GM12878 (cell line): ENCODE results near the gene NOC2L. TPM values are rescaled to one million over a fixed set of nuclear protein-coding genes. Genes with fewer than 3 reads are reported as not detected.
A peak's percentile ranks its signal among the peaks of the same experiment; 100 is the strongest.

Experiments
- ATAC-seq: fragments of 200-7000 bp; cut with Tn5 transposase; 3 replicates; pipeline ENCODE4 v1.9.1; 2020; ENCODE audit warnings: mild to moderate bottlenecking, moderate library complexity
- BruUV-seq: library from RNA; stranded (reverse); fragments of 400-500 nt; replicated peaks from 2 replicates; lab custom pipeline; 2021; lab: Mats Ljungman, UMichigan
- CTCF ChIA-PET: fragments of 300-600 bp; sonication (Branson Sonifier 250); formaldehyde crosslinking; extraction: SDS; loops from one replicate; lab custom pipeline; 2021; ENCODE audit warnings: inconsistent platforms; lab: Yijun Ruan, JAX
- POLR2A ChIA-PET: fragments of 350-600 bp; formaldehyde crosslinking; extraction: SDS; loops from one replicate; lab custom pipeline; 2021; ENCODE audit warnings: inconsistent platforms; lab: Charles Lee
- RAD21 ChIA-PET: fragments of 300-600 bp; sonication (Branson Sonifier 250); formaldehyde crosslinking; loops from one replicate; lab custom pipeline; 2023; ENCODE audit warnings: antibody characterized with exemption; ENCODE audit not compliant: unreplicated experiment; lab: Charles Lee
- SMC1A ChIA-PET: fragments of 300-600 bp; sonication (Branson Sonifier 250); formaldehyde crosslinking; loops from one replicate; lab custom pipeline; 2023; ENCODE audit not compliant: unreplicated experiment, uncharacterized antibody; lab: Charles Lee
- DNase-seq: peaks from one replicate; pipeline ENCODE4 v3.0.0-alpha.2; 2011; ENCODE audit warnings: low read depth, low spot score
- FAIRE-seq: peaks from 3 replicates; lab custom pipeline; 2011; peaks lifted over from hg19 to GRCh38; lab: Jason Lieb, UNC
- H2AFZ ChIP-seq: 2 replicates; pipeline ENCODE4 v1.6.0; 2011; ENCODE audit warnings: low read depth, low read length, control low read depth; ENCODE audit not compliant: control insufficient read depth
- H3K27ac ChIP-seq: 2 replicates; pipeline ENCODE4 v1.5.1; 2011; ENCODE audit warnings: control low read depth; ENCODE audit not compliant: control insufficient read depth, insufficient read depth
- H3K27me3 ChIP-seq, 2 experiments: replicated peaks in 1 of 2; 2 replicates each; pipeline versions ENCODE4 v1.6.0 to v1.6.1; 2011; ENCODE audit warnings: low read length in 1 of 2; ENCODE audit not compliant: control insufficient read depth in 2 of 2, insufficient read depth in 2 of 2
- H3K36me3 ChIP-seq, 2 experiments: 2 replicates each; pipeline ENCODE4 v1.5.1; 2011; ENCODE audit warnings: low read length in 1 of 2; ENCODE audit not compliant: control insufficient read depth in 2 of 2, insufficient read depth in 2 of 2
- H3K4me1 ChIP-seq: 2 replicates; pipeline ENCODE4 v1.6.1; 2011; ENCODE audit warnings: mild to moderate bottlenecking, low read length, moderate library complexity, mixed read lengths; ENCODE audit not compliant: control insufficient read depth, insufficient read depth
- H3K4me2 ChIP-seq: 2 replicates; pipeline ENCODE4 v1.6.0; 2011; ENCODE audit warnings: control low read depth; ENCODE audit not compliant: control insufficient read depth, insufficient read depth
- H3K4me3 ChIP-seq: fragments of 200-600 bp; sonication (generic); 2 replicates; pipeline ENCODE4 v1.5.1; 2016
- H3K79me2 ChIP-seq: 2 replicates; pipeline ENCODE4 v1.6.0; 2011; ENCODE audit warnings: low read length; ENCODE audit not compliant: control insufficient read depth, insufficient read depth
- H3K9ac ChIP-seq: 2 replicates; pipeline ENCODE4 v1.8.0; 2011; ENCODE audit warnings: low read length, control low read depth, mixed read lengths; ENCODE audit not compliant: control insufficient read depth, insufficient read depth
- H3K9me3 ChIP-seq: replicated peaks from 3 replicates; pipeline ENCODE4 v1.5.1; 2011; ENCODE audit warnings: mild to moderate bottlenecking, low read length; ENCODE audit not compliant: control insufficient read depth, insufficient read depth
- H4K20me1 ChIP-seq: 2 replicates; pipeline ENCODE4 v1.6.0; 2011; ENCODE audit not compliant: control insufficient read depth, insufficient read depth
- EGR1 ChIP-seq, 2 experiments: IDR thresholded peaks; 1 replicate in 1 of 2; 2 replicates in 1 of 2; pipeline ENCODE4 v1.6.1; 2011 to 2012; ENCODE audit warnings: low read depth in 2 of 2, low read length in 2 of 2, borderline replicate concordance in 1 of 2, mild to moderate bottlenecking in 1 of 2, moderate library complexity in 1 of 2
- HDAC6 ChIP-seq: fragments of 200-600 bp; sonication (generic); IDR thresholded peaks from one replicate; pipeline ENCODE4 v1.8.0; 2017; ENCODE audit warnings: antibody characterized with exemption; ENCODE audit not compliant: unreplicated experiment
- IRF5 ChIP-seq: fragments of 450-650 bp; IDR thresholded peaks from 2 replicates; pipeline ENCODE4 v1.6.1; 2017; ENCODE audit warnings: borderline replicate concordance
- LARP7 ChIP-seq: fragments of 450-650 bp; IDR thresholded peaks from 2 replicates; pipeline ENCODE4 v1.6.1; 2017; ENCODE audit warnings: mild to moderate bottlenecking
- NFYA ChIP-seq: IDR thresholded peaks from 2 replicates; pipeline ENCODE4 v1.6.1; 2011; ENCODE audit warnings: low read depth, mild to moderate bottlenecking, low read length, improper control_type of control experiment, borderline replicate concordance
- NFYB ChIP-seq: IDR thresholded peaks from 2 replicates; pipeline ENCODE4 v1.6.1; 2011; ENCODE audit warnings: low read depth, mild to moderate bottlenecking, low read length, improper control_type of control experiment, moderate library complexity; ENCODE audit not compliant: insufficient read depth
- NR2C1 ChIP-seq: fragments of 450-650 bp; IDR thresholded peaks from 2 replicates; pipeline ENCODE4 v1.6.1; 2017; ENCODE audit warnings: antibody characterized with exemption, mild to moderate bottlenecking, moderate library complexity
- NR2F1 ChIP-seq: fragments of 450-650 bp; conservative IDR thresholded peaks from 2 replicates; pipeline ENCODE4 v1.6.1; 2017; ENCODE audit warnings: mild to moderate bottlenecking
- POLR2A ChIP-seq: IDR thresholded peaks from 2 replicates; pipeline ENCODE4 v1.6.1; 2011; ENCODE audit warnings: low read depth, mild to moderate bottlenecking, low read length
- POLR2AphosphoS5 ChIP-seq: IDR thresholded peaks from 2 replicates; pipeline ENCODE4 v1.6.1; 2011; ENCODE audit warnings: mild to moderate bottlenecking, low read length, inconsistent platforms
- RAD21 ChIP-seq: IDR thresholded peaks from 2 replicates; pipeline ENCODE4 v1.6.1; 2011; ENCODE audit warnings: mild to moderate bottlenecking, low read depth, low read length, moderate library complexity; ENCODE audit not compliant: insufficient read depth
- ZNF217 ChIP-seq: fragments of 450-650 bp; IDR thresholded peaks from 2 replicates; pipeline ENCODE4 v1.6.1; 2017; ENCODE audit warnings: antibody characterized with exemption, mild to moderate bottlenecking
- ZNF384 ChIP-seq: IDR thresholded peaks from 2 replicates; pipeline ENCODE4 v1.6.1; 2012; ENCODE audit warnings: low read depth, mild to moderate bottlenecking, low read length, improper control_type of control experiment, borderline replicate concordance
- WGBS: methylation state at CpG from one replicate; pipeline ENCODE4 v1.1.6; 2016; ENCODE audit warnings: low lambda C conversion rate; ENCODE audit not compliant: insufficient replicate concordance, insufficient coverage; ENCODE audit errors: missing lambda C conversion rate; 5-methylcytosine and 5-hydroxymethylcytosine counted together
- in situ Hi-C: fragments of 300-500 bp; cut with MboI; formaldehyde crosslinking; loops from 9 replicates; pipeline ENCODE4 v1.14.3; 2018; ENCODE audit warnings: mixed read lengths
- intact Hi-C: fragments of 100-400 bp; cut with micrococcal nuclease; formaldehyde crosslinking; loops from one replicate; pipeline ENCODE4 v1.14.2; 2022; ENCODE audit not compliant: unreplicated experiment
- polyA plus RNA-seq, 11 experiments: library from polyadenylated mRNA; depleted of rRNA in 4 of 11; unstranded in 6 of 11; stranded (reverse) in 5 of 11; fragments of >200 nt; fragmentation: Nextera tagmentation in 4 of 11; fragmentation: Illumina TruSeq in 1 of 11; extraction: Ambion mirVana in 4 of 11; extraction: Trizol in 1 of 11; gene quantifications; 1 replicate in 1 of 11; 2 replicates in 10 of 11; pipeline versions ENCODE4 v1.2.1 to v1.2.3, GENCODE V29; 2011 to 2016; ENCODE audit warnings: inconsistent platforms in 2 of 11, missing spikeins in 2 of 11, low read depth in 1 of 11
- total RNA-seq, 4 experiments: library from RNA; depleted of rRNA in 3 of 4; stranded (reverse); fragments of >200 nt in 3 of 4; fragmentation: Illumina TruSeq in 1 of 4; extraction: Trizol in 1 of 4; gene quantifications; 2 replicates each; pipeline versions ENCODE4 v1.2.1 to v1.2.3, GENCODE V29; 2013 to 2021
- TF ChIP-seq, protein P1 (sequence below): fragments of 150-350 bp; IDR thresholded peaks from 2 replicates; pipeline ENCODE4 v1.6.1; 2016; ENCODE audit warnings: low read depth, low read length
- TF ChIP-seq, protein P2 (sequence below): fragments of 150-350 bp; IDR thresholded peaks from 2 replicates; pipeline ENCODE4 v1.6.1; 2014; ENCODE audit warnings: mild to moderate bottlenecking, low read depth, low read length

NOC2L gene
- total and polyA plus RNA-seq, 10 of the 15 experiments (the other 5 are each of a cell fraction or from before 2014, with no cell fraction given): 1.3 to 171 (median 64.3) TPM

GRCh38 chr1:923131-923990, 35.7 kb downstream of the NOC2L start, which contains the start of gene SAMD11 (continued):
- TF ChIP-seq ZNF384: no peak
- no peak for TF ChIP-seq NR2C1
- TF ChIP-seq HDAC6: peak; percentile 55
- no peak for TF ChIP-seq RAD21
- TF ChIP-seq NFYB: no peak
- TF ChIP-seq POLR2AphosphoS5: no peak

- in situ Hi-C loops: no loop called here
- Histone ChIP-seq H3K4me3 (no peak overlapping the region), H3K9ac (no peak overlapping the region), H3K27ac (no peak overlapping the region), H3K4me1 (no peaks in the 10 kb centered on the region), H3K4me2 (no peak overlapping the region), H3K9me3 (no peaks in the 10 kb centered on the region), H3K36me3 (no peaks in the 10 kb centered on the region), H2AFZ (no peak overlapping the region), H4K20me1 (no peaks in the 10 kb centered on the region; the same call in none of the 2 replicates), H3K79me2 (no peaks in the 10 kb centered on the region), H3K27me3 (peaks cover 14 to 20% of the 10 kb centered on the region in 2 experiments)
- RAD21 ChIA-PET: no interaction called here
- SMC1A ChIA-PET: no interaction called here
- CTCF ChIA-PET: interaction anchor here (1.3 kb wide), 1 partner anchor 17 kb away, joined by 3 read pairs; no protein-coding TSS in a partner anchor
- WGBS: 17% methylated on average over 38 of the region's 38 CpGs
- ATAC-seq (peak; percentile 75), FAIRE-seq (no peak), DNase-seq (no peak)
- BruUV-seq: no TSS peak
- POLR2A ChIA-PET: no interaction called here
- intact Hi-C loops: no loop called here
- TF ChIP-seq, protein P1, sequence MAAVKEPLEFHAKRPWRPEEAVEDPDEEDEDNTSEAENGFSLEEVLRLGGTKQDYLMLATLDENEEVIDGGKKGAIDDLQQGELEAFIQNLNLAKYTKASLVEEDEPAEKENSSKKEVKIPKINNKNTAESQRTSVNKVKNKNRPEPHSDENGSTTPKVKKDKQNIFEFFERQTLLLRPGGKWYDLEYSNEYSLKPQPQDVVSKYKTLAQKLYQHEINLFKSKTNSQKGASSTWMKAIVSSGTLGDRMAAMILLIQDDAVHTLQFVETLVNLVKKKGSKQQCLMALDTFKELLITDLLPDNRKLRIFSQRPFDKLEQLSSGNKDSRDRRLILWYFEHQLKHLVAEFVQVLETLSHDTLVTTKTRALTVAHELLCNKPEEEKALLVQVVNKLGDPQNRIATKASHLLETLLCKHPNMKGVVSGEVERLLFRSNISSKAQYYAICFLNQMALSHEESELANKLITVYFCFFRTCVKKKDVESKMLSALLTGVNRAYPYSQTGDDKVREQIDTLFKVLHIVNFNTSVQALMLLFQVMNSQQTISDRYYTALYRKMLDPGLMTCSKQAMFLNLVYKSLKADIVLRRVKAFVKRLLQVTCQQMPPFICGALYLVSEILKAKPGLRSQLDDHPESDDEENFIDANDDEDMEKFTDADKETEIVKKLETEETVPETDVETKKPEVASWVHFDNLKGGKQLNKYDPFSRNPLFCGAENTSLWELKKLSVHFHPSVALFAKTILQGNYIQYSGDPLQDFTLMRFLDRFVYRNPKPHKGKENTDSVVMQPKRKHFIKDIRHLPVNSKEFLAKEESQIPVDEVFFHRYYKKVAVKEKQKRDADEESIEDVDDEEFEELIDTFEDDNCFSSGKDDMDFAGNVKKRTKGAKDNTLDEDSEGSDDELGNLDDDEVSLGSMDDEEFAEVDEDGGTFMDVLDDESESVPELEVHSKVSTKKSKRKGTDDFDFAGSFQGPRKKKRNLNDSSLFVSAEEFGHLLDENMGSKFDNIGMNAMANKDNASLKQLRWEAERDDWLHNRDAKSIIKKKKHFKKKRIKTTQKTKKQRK: no peak
- TF ChIP-seq EGR1 (IDR thresholded peaks at IDR 0.05; ENCODE audit: borderline replicate concordance in 1 of 2, low read depth in 2 of 2, low read length in 2 of 2): 0 out of 3 replicates have a peak, but pooled peaks of 1 of the 2 experiments have one; percentile 11
- TF ChIP-seq, protein P2, sequence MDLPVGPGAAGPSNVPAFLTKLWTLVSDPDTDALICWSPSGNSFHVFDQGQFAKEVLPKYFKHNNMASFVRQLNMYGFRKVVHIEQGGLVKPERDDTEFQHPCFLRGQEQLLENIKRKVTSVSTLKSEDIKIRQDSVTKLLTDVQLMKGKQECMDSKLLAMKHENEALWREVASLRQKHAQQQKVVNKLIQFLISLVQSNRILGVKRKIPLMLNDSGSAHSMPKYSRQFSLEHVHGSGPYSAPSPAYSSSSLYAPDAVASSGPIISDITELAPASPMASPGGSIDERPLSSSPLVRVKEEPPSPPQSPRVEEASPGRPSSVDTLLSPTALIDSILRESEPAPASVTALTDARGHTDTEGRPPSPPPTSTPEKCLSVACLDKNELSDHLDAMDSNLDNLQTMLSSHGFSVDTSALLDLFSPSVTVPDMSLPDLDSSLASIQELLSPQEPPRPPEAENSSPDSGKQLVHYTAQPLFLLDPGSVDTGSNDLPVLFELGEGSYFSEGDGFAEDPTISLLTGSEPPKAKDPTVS: no peak
- no peak for TF ChIP-seq POLR2A
- TF ChIP-seq LARP7: peak; percentile 100
- TF ChIP-seq IRF5: no peak
- TF ChIP-seq NFYA: no peak
- no peak for TF ChIP-seq ZNF217
- TF ChIP-seq NR2F1: peak; percentile 67
Measured at GRCh38 chr1:921011-921837, 37.8 kb downstream of the NOC2L start.
